ENCODE data around the gene NOTCH1. TPM values are rescaled to one million over a fixed set of nuclear protein-coding genes. Genes with fewer than 3 reads are reported as not detected.

Gene NOTCH1
- total RNA-seq, 2 experiments from 2014 or later: 45.7 to 47.6 TPM

GRCh38 chr9:136473354-136473721 lies 72.5 kb downstream of the NOTCH1 start:
- H3K36me3 Mint-ChIP-seq (ENCODE audit: low read depth): peaks cover 30% of the 10 kb centered on the region
- CTCF ChIA-PET: interaction anchor here (0.9 kb wide), 1 partner anchor 12 kb away, joined by 3 read pairs; no protein-coding TSS in a partner anchor
- H3K9me3 Mint-ChIP-seq: no peaks in the 10 kb centered on the region
- intact Hi-C loops (cut with micrococcal nuclease): no loop called here
- H3K4me1 Mint-ChIP-seq (ENCODE audit: low read depth): peaks cover 4% of the 10 kb centered on the region
- no peak overlapping the region for H3K4me3 Mint-ChIP-seq
- no peaks in the 10 kb centered on the region for H3K27me3 Mint-ChIP-seq
- DNase-seq (no peak), ATAC-seq (no peak)
- no peak for TF ChIP-seq CTCF (IDR thresholded peaks at IDR 0.05)
- no peak overlapping the region for H3K27ac Mint-ChIP-seq
- POLR2A ChIA-PET: interaction anchor here (1.3 kb wide), 1 partner anchor 13 kb away, joined by 4 read pairs; no protein-coding TSS in a partner anchor

DNA sequence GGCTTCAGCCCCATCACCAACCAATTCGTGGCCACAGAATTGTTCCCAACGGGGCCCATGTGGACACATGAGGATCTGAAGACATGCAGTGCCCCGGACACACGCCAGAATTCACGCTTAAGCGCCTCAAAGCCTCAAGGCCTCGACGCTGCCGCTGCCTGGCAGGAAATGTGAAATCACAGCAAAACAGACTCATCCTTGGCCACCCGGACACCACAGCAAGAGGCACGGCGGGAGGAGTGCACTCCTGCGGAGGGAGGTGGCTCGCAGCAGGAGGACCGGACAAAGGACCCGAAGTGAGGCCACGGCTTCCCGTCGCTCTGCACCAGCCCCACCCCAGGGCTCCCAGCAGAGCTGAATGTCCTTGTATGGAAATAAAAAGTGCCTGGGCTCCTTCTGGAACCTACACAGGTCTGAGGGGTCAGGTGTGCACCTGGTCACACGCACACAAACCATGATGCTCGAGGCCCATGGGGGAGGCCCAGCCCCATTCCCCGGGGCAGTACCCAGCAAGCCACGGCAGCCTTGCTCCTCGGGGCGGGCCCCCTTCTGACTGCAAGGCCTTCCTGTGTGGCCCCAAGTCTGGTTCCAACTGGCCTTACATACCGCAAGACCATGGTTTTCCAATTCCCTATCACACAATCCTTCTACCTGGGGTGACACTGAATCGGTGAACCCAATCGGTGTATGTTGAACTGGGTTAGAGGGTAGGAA lies 73.1 kb downstream of the NOTCH1 start:
- H3K4me1 Mint-ChIP-seq (ENCODE audit: low read depth): peaks cover 2% of the 10 kb centered on the region
- CTCF ChIA-PET: no interaction called here
- no peak overlapping the region for H3K4me3 Mint-ChIP-seq
- no peaks in the 10 kb centered on the region for H3K9me3 Mint-ChIP-seq
- DNase-seq (no peak), ATAC-seq (no peak)
- intact Hi-C loops (cut with micrococcal nuclease): no loop called here
- H3K27ac Mint-ChIP-seq: no peak overlapping the region
- H3K36me3 Mint-ChIP-seq (ENCODE audit: low read depth): peaks cover 29% of the 10 kb centered on the region
- POLR2A ChIA-PET: interaction anchor here (1.3 kb wide), 1 partner anchor 13 kb away, joined by 4 read pairs; no protein-coding TSS in a partner anchor
- H3K27me3 Mint-ChIP-seq: no peaks in the 10 kb centered on the region
- no peak for TF ChIP-seq CTCF (IDR thresholded peaks at IDR 0.05)

- ATAC-seq: no peak
- Mint-ChIP-seq H3K27ac (no peak overlapping the region), H3K4me1 (ENCODE audit: low read depth) (no peaks in the 10 kb centered on the region), H3K4me3 (no peak overlapping the region), H3K9me3 (no peaks in the 10 kb centered on the region), H3K27me3 (no peaks in the 10 kb centered on the region), H3K36me3 (ENCODE audit: low read depth) (peaks cover 25% of the 10 kb centered on the region)
- CTCF ChIA-PET: no interaction called here
- TF ChIP-seq CTCF (IDR thresholded peaks at IDR 0.05): no peak
- POLR2A ChIA-PET: interaction anchor here (1.0 kb wide), 1 partner anchor 98 kb away, joined by 3 read pairs; no protein-coding TSS in a partner anchor
- DNase-seq: no peak
- intact Hi-C loops (cut with micrococcal nuclease): no loop called here
Observed at GRCh38 chr9:136471802-136472487, 73.9 kb downstream of the NOTCH1 start.

DNA sequence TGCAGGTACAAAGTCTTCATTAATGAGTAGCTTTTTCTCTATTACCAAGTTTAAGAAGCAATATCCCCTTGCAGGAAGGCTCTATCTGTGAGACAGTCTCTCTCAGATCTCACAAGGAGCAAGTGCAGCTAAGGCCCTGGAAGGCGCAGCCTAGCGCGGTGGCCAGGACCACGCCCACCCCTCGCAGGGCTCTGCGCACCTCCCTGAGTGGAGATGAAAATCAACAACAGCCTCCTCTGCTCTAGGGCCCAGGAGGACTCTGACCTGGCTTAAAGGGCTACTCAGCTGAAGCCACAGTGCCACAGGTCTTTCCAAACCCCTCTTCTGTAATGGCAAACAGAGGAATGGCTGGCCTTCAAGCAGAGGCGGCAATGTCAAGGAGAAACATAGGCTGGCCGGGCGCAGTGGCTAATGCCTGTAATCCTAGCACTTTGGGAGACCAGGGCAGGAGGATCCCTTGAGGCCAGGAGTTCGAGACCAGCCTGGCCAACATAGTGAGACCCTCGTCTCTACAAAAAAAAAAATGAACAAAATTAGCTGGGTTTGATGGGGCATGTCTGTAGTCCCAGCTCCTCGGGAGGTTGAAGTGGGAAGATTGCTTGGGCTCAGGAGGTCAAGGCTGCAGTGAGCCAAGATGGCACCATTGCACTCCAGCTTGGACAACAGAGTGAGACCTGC lies 74.9 kb downstream of the NOTCH1 start:
- no peaks in the 10 kb centered on the region for H3K9me3 Mint-ChIP-seq
- no peak for TF ChIP-seq CTCF (IDR thresholded peaks at IDR 0.05)
- intact Hi-C loops (cut with micrococcal nuclease): no loop called here
- ATAC-seq: no peak
- H3K27ac Mint-ChIP-seq: no peak overlapping the region
- DNase-seq: no peak
- ChIA-PET CTCF (no interaction called here), POLR2A (interaction anchor here (0.8 to 1.4 kb wide), 3 partner anchors 18 to 97 kb away, joined by 3 to 4 read pairs (median 3); no protein-coding TSS in a partner anchor)
- no peaks in the 10 kb centered on the region for H3K4me1 Mint-ChIP-seq (ENCODE audit: low read depth)
- peaks cover 28% of the 10 kb centered on the region for H3K36me3 Mint-ChIP-seq (ENCODE audit: low read depth)
- no peak overlapping the region for H3K4me3 Mint-ChIP-seq
- H3K27me3 Mint-ChIP-seq: no peaks in the 10 kb centered on the region

All from activated CD8-positive, alpha-beta T cell treated with anti-CD3 and anti-CD28 coated beads for 36 hours (primary cell).